ENCODE measurements around the gene PIMREG. TPM values are rescaled to one million over a fixed set of nuclear protein-coding genes. Genes with fewer than 3 reads are reported as not detected.

PIMREG gene
- total RNA-seq, 1 donor from 2014 or later, result 10.4 TPM

DNA sequence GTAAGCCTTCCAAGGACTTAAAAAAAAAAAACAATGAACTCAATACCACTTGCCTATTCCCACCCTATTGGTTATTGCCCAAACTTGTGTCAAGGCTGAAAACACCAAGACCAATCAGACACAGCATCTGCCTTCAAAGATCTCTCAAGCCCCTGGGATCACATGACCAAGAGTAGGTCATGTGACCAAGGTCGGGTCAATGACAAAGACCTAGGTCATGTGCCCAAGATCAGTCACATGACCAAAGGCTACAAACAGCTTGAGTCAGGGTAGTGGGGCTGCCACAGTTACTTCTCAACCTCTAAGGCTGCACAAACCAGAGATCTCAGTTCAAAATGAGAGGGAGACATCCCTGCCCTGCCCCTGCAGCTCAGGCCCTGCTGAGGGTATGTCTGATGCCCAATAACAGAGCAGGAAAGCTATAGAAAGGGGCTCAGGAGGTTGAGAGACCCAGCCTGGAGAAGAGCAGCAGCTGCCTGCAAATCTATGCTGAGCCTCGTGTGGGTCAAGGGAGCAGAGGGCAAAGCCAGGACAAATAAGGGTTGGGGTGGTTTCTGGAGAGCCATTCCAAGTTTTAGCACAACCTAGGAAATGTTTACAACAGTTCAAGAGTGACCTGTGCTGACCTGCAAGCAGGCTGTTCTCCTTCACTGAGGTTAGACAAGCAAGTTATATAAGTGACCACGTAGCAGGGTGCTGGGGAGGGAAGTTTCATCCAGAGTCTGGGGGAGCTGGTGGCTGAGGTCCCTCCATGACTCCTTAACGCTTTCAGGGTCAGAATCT lies 48.8 kb downstream of the PIMREG start:
- H3K27me3 ChIP-seq (ENCODE audit: control insufficient read depth, insufficient read depth, low read length), result peaks cover 11% of the 10 kb centered on the region
- TF ChIP-seq CTCF (IDR thresholded peaks at IDR 0.05; ENCODE audit: insufficient read depth, low read length, poor library complexity, severe bottlenecking), result no peak
- no peak overlapping the region for H3K4me3 ChIP-seq (ENCODE audit: low read depth, low read length)
- DNase-seq (ENCODE audit: low read depth), result no peak
- H3K36me3 ChIP-seq (ENCODE audit: control insufficient read depth, insufficient read depth, low read length), result no peaks in the 10 kb centered on the region

- Histone ChIP-seq H3K27me3 (ENCODE audit: control insufficient read depth, insufficient read depth, low read length) (peaks cover 13% of the 10 kb centered on the region), H3K4me3 (ENCODE audit: low read depth, low read length) (no peak overlapping the region), H3K36me3 (ENCODE audit: control insufficient read depth, insufficient read depth, low read length) (no peaks in the 10 kb centered on the region)
- DNase-seq (ENCODE audit: low read depth), result no peak
- no peak for TF ChIP-seq CTCF (IDR thresholded peaks at IDR 0.05; ENCODE audit: insufficient read depth, low read length, poor library complexity, severe bottlenecking)
These were observed 50.1 kb downstream of the PIMREG start for GRCh38 chr17:6494239-6494941.

GRCh38 chr17:6495450-6496115 lies 51.3 kb downstream of the PIMREG start:
- H3K4me3 ChIP-seq (ENCODE audit: low read depth, low read length), result no peak overlapping the region
- DNase-seq (ENCODE audit: low read depth), result no peak
- peaks cover 13% of the 10 kb centered on the region for H3K27me3 ChIP-seq (ENCODE audit: control insufficient read depth, insufficient read depth, low read length)
- H3K36me3 ChIP-seq (ENCODE audit: control insufficient read depth, insufficient read depth, low read length), result no peaks in the 10 kb centered on the region
- TF ChIP-seq CTCF (IDR thresholded peaks at IDR 0.05; ENCODE audit: insufficient read depth, low read length, poor library complexity, severe bottlenecking), result peak; percentile 31

DNA sequence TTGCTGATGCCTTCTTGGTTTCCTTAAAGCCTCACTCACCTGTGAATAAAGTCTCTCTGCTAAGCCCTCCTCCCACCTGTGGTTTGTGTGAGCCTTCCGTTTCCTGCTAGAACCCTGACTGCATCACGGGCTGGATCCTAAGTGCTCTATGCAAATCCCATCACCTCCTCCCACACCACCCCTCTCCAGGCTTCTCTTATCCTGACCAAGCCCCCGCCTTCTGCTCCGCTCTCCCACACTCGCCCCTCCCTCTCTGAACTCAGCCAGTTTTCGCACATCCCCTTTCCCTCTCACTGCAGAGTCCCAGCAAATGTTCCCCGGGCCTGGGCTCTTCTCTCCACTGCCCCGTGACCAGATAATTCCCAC lies 51.8 kb downstream of the PIMREG start:
- Histone ChIP-seq H3K36me3 (ENCODE audit: control insufficient read depth, insufficient read depth, low read length) (no peaks in the 10 kb centered on the region), H3K27me3 (ENCODE audit: control insufficient read depth, insufficient read depth, low read length) (peaks cover 13% of the 10 kb centered on the region), H3K4me3 (ENCODE audit: low read depth, low read length) (no peak overlapping the region)
- DNase-seq (ENCODE audit: low read depth), result no peak
- TF ChIP-seq CTCF (IDR thresholded peaks at IDR 0.05; ENCODE audit: insufficient read depth, low read length, poor library complexity, severe bottlenecking), result no peak

GRCh38 chr17:6496640-6497441 lies 52.6 kb downstream of the PIMREG start:
- no peak overlapping the region for H3K4me3 ChIP-seq (ENCODE audit: low read depth, low read length)
- H3K36me3 ChIP-seq (ENCODE audit: control insufficient read depth, insufficient read depth, low read length), result no peaks in the 10 kb centered on the region
- DNase-seq (ENCODE audit: low read depth), result no peak
- H3K27me3 ChIP-seq (ENCODE audit: control insufficient read depth, insufficient read depth, low read length), result peaks cover 13% of the 10 kb centered on the region
- no peak for TF ChIP-seq CTCF (IDR thresholded peaks at IDR 0.05; ENCODE audit: insufficient read depth, low read length, poor library complexity, severe bottlenecking)
